ENCODE data around the gene PLB1.

DNA sequence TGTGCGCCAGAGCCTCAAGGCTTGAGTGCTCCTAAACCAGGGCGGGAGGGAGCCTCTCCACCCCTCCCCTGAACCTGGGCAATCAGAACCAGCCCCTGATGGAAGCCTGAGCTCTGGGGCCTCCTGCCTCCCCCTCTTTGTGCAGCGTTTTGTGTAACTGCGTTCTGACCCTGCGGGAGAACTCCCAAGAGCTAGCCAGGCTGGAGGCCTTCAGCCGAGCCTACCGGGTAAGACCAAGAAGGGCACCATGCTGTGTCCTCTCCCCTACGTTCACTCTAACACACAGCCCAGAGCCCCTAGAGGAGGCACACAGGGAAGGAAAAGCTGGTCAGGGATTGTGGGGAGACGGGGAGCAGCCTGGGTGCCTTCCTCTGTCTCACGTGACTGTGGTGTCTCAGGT lies 108.0 kb downstream of the PLB1 start:
- TF ChIP-seq POLR2A (IDR thresholded peaks at IDR 0.05) (no peak), EP300 (IDR thresholded peaks at IDR 0.05) (no peak), POLR2AphosphoS5 (IDR thresholded peaks at IDR 0.05) (no peak)
- TF ChIP-seq, protein P1, sequence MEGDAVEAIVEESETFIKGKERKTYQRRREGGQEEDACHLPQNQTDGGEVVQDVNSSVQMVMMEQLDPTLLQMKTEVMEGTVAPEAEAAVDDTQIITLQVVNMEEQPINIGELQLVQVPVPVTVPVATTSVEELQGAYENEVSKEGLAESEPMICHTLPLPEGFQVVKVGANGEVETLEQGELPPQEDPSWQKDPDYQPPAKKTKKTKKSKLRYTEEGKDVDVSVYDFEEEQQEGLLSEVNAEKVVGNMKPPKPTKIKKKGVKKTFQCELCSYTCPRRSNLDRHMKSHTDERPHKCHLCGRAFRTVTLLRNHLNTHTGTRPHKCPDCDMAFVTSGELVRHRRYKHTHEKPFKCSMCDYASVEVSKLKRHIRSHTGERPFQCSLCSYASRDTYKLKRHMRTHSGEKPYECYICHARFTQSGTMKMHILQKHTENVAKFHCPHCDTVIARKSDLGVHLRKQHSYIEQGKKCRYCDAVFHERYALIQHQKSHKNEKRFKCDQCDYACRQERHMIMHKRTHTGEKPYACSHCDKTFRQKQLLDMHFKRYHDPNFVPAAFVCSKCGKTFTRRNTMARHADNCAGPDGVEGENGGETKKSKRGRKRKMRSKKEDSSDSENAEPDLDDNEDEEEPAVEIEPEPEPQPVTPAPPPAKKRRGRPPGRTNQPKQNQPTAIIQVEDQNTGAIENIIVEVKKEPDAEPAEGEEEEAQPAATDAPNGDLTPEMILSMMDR (IDR thresholded peaks at IDR 0.05), result no peak

All from stomach (tissue), 4 donors.